Hepatic stellate cell (primary cell): ENCODE measurements around the gene RALGAPA2.

Source experiments
- DNase-seq: peaks from one replicate; pipeline ENCODE4 v3.0.0; 2011; ENCODE audit warnings: low spot score

Gene RALGAPA2

DNA sequence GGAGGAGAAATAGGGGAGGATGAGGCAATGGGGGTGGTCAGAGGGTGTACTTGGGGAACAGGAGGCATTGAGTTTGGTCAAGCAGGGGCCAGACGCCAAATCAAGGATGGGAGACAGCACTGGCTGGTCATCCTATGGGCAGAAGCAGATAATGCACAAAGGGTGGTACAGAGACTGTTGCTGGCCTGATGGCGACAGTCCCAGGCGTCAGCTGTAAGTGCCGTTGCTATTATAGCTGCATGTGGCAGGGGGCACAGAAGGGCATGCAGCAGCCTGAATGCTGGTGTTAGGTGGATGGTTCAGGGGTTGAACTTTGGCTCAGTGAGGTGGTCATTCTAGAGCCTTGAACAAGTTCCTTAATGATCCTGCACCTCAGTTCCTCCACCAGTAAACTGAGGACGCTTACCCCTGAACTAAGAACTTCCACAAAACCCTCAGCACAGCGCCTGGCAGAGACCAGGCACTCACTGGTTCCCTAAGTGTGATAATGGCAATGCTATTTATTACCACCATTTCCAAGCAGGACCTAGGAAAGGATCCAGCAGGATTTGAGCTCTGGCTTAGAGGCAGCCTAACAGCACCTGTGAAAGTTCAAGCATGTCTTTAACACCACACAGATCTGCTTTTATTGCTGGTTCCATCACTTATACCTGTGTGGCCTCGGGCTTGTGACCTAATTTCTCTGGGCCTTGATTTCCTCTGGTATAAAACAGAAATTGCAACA, 181.9 kb downstream of the RALGAPA2 start:
- no peak for DNase-seq

DNA sequence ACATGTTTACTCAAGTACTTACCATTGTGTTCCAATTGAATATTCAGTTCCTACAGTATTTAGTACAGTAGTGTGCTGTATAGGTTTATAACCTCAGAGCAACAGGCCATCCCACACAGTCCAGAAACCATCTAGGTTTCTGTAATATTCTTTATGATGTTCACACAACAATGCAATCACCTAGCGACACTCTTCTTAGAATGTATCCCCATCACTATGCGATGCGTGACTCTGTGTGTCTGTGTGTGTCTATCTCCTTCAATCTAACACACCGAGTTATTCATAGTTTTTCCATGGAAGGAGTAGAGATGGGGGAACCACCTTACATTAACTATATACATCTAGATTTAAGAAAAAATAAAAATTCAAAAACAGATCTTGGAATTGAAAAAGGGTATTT, 182.8 kb downstream of the RALGAPA2 start:
- DNase-seq = no peak

DNA sequence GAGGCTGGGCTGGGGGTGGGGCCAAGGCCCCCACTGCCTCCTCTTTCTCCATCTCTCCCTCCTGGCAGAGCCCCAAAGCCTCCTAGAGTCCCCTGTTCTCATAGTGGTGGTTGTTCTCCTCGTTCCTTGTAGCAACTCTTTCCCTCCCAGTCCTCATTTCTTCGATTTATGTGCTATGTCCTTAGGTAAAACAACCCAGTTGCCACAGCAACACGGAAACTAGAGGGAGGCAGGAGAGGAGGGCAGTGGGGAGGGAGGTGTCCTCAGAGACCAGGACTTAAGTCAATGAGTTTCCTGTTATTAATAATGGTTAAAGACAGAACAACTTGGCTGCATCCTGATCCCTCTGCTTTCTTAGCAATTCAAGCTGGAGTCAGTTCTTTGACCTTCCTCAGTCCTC, 183.6 kb downstream of the RALGAPA2 start:
- no peak for DNase-seq

GRCh38 chr20:20527661-20528060, 184.8 kb downstream of the RALGAPA2 start:
- no peak for DNase-seq

DNA sequence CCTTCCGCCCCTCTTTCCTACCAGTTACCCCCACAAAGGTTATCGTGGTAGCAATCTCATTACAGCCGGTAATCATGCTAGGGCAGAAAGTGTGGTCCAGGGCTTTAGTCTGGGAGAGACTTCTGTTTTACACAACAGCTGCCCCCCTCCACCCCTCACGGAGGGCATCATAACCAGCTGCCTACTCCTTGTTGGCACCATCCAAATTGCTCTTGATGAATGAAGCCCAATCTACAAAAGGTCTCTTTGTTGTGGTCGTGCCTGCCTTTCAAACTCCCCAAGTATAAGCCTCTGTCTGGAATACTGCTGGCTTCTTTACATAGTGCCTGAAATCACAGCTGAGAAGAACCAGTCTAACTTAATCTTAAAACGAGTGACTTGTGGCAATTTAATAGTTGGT, 186.7 kb downstream of the RALGAPA2 start:
- DNase-seq = no peak

DNA sequence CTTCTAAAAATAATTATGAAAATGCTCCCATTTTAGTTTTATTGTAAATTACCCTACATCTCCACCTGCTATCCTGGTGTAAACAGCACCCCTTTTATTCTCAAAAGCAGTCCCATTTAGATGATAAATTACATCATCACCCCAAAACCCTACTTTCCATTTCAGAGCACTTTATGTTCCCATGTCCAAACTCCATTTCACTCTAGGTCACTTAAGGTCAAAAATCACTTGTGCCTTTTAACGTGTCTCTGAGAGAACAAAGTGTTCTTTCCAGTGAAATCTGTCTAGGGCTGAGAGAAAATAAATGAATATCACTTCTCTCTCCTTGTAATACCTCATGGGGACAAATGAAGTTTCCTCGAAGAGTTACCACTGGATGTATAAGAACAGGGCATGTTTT, 187.2 kb downstream of the RALGAPA2 start:
- DNase-seq = no peak

DNA sequence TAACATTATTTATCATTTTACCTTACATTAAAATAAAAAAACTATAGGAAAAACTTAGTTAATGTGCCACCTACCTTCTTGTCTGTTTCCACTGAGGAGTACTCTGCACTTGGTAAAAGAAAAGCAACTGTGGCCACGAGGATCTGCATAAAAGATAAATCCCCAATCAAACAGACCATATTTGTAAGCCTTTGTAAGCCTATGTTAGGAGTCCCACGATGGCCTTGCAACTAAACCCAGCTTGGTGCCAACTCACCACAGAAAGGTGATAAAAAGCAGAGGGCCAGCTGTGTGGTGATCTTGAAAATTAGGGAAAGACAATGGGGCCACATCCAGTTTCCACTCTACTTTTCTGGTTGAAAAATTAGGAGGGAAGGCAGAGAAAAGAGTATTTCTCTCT, 187.7 kb downstream of the RALGAPA2 start:
- no peak for DNase-seq

DNA sequence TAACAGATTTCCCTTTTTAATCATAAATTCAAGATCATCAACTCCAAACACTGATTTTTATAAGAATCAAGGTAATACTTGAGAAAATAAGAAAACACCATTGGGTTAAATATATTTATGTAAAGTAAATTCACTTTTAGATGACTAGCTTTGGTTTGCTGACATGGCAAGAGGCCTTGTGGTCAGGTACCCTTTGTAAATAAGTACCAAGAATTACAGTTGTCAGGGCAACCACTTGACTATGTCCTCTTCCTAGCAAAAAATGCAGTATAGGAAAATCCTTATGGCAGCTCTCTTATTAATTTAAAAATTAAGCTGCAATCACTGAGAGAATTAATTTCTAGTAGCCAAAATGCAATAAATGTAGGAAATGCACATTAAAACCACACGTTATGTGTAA, 190.7 kb downstream of the RALGAPA2 start:
- no peak for DNase-seq

DNA sequence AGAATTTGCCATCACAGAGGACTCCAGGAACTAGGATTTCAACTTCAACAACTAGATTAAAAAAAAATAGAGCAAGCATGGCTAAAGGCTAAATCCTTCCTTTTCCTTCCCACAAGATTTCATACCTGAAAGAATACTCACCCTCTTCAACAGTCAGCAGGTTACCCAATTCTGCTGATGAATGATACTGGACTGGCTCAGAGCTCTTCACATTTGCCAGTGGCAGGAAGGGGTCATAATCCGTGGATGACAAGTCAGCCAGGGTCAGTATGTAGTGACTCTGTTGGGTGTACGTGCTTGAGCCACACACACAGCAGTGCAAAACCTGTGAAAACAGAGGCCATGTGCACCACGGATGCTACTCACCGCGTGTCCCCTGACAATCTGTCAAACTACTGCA, 191.7 kb downstream of the RALGAPA2 start:
- peak; percentile 6 for DNase-seq

DNA sequence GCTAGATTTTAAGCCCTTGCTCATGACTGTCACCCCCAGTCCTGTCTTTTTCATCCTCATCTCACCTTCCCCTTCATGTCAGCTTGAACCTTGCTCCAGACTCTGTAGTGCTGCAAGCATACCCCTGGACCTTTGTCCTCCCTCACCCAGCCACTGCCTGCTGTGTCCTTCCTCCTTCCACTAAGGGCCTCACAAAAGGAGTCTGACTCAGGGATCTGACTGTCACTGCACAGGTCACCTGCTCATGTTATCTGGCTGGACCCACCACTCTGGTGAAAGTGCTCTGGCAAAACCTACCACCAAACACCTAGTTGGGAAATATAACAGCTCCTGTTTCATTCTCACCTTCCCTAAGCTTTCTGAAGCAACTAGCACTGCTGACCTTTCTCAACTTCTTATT, 193.2 kb downstream of the RALGAPA2 start:
- DNase-seq = no peak

- no peak for DNase-seq
Observed at GRCh38 chr20:20518263-20518662, 194.2 kb downstream of the RALGAPA2 start.

DNA sequence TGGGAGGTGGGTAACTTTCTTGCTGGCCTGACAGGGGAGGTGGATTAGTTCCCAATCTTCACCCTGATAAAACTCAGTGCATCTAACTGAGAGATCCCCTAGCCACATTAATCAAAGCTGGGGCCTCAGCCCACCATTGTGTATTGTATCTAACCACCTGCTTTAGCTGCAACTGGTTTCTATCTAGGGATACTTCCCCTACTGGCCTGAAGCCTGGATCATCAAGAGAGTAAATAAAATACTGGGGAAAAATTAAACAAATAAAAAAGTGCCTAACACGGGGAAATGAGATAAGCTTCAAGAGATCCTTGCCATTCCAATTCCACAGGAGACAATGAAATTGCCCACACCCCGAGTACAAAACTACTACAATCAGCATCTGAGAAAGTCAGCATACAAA, 195.1 kb downstream of the RALGAPA2 start:
- no peak for DNase-seq

DNA sequence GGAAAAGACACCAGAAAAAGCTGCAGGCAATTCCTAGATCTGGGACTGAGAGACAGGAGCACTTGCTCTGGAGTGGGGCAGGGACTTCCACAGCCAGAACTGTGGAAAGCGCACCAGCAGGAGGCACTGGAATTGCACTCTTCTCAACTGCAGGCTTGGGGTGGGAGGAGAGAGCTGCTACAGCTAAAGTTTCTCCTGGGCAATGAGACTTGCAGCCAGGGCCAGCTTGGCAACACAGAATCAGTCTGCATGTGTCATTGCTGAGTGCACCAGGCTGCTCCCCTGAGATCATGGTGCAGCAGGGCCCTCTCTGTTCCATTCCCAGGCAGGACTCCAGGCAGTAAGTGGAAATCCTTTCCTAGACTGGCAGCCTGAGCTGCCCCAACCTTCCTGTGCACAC, 198.7 kb downstream of the RALGAPA2 start:
- no peak for DNase-seq

GRCh38 chr20:20505554-20505953, 206.9 kb downstream of the RALGAPA2 start:
- no peak for DNase-seq

GRCh38 chr20:20503777-20504530, 208.5 kb downstream of the RALGAPA2 start:
- no peak for DNase-seq

- no peak for DNase-seq
Observed at GRCh38 chr20:20501128-20501527, 211.3 kb downstream of the RALGAPA2 start.

GRCh38 chr20:20500312-20500711, 212.1 kb downstream of the RALGAPA2 start:
- no peak for DNase-seq

DNA sequence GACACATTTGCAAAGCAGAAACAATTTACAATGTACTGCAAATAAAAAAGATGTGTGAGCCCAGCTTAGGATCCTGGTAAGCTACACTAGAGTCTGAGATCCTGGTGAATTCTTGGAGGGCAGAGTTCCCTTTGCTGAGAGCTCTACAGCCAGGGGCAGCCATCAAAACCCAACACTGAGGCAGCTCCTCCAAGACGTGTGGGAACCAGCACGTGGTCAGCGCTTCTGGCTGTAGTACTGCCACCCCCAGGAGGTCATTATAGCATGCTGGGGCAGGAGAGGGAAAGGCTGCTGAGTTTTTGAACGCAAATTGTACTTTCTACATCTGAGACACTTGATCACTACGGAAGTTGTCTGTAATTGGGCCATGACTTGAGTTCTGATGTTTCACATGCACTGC, 213.0 kb downstream of the RALGAPA2 start:
- DNase-seq = no peak

DNA sequence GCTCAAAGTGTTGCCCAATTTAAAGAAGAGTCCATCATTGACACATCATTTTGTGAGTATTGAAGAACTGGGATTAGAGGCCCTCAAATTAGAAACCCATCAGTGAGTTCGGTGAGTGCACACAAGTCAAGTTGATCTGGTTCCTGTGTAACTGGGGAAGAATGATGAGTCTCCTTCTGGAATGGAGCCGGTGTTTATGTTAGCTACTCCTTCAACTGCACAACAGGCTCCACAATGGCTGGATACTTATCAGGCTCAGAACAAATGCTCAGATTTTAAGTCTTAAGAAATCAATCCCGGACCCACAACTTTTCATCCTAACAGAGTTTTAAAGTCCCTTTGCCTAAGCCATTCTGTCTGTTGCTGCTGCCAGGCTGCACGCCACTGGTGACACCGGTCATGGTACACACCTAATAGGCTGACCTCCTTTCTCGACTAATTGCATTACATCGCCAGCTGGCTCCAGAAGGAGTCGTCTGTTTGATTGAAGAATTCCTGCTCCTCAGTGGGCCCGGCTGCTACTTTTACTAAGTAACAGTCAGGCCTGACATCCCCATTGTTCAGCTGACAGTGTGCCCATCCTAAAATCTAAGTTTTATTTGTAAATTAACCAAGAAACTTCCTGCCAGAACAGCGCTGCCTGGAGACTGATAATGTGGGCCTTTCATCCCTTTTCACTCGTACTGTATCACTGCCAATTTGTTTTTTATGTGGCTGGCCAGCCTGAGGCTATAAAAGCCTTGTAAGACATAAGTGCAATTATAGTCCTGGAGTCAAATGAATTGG, 214.2 kb downstream of the RALGAPA2 start:
- DNase-seq = no peak

DNA sequence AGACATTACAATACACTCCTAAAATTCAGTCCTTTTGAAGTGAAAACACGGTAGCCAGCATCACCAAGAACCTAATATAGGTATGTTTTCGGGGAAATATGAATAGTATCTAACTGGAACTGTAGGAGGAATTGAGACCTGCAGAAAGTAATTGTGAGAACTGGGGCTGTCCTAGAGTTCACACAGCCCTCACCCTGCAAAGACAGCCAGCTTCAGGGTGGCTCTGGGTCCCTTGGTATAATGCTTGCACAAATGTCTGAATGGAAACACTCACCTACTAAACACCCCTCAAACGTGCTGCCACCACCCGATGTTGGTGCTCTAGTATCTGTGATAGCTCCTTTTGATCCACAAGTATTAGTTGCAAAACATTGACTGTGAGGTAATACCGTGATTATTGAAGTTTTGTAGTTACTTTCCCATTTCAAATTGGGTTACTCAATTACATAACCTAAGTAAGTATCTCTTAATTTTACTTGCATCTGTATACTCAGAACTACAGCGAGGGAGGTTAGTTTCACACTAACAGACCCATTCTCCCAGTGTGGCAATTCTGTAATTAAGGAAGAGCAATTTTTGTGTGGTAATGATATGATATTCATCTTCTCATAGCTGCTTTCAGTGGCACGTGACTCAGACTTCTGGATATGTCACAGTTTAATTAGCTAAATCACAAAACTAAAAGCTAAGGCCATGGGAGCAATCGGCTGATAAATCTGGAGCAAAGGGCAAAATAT, 215.0 kb downstream of the RALGAPA2 start:
- no peak for DNase-seq

- no peak for DNase-seq
Observed at GRCh38 chr20:20495729-20496503, 216.5 kb downstream of the RALGAPA2 start.
